LoVo (cell line): ENCODE results near the gene SCYL1.
"Not testable (repeated sequence)": the region's sequence is repeated elsewhere in the genome, so short reads cannot be mapped to it uniquely, and the experiment has no call there.

Experiments used
- DNase-seq: peaks from one replicate; pipeline ENCODE4 v3.0.0-alpha.2; 2016; ENCODE audit warnings: low spot score

The SCYL1 gene

DNA sequence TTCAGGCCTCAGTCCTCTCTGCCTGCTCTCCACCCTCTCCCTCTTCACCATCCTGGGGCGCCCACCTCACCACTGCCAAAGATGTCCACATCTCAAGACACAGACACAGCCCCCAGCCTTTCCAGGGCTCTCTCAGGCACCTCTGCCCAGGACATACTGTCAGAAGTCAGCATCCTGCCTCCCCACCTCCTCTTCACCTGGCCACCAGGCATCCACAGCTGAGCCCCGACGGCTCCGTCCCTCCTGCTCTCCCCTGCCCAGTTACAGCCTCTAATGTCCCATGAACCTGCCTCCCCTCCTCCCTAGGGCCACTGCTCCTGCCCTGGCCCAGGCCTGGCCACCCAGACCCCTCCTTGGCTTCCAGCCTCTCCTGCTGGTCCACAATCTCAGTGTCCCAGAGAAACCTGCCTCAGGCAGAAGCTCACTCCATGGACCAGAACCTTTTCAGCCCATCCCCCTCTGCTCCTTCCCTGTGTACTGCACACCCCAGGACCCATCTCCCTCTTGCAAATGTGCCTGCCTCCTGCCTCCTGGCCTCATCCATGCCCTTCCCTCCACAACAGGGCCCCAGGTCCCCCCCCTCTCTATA is 30.1 kb downstream of the SCYL1 start:
- no peak for DNase-seq

DNA sequence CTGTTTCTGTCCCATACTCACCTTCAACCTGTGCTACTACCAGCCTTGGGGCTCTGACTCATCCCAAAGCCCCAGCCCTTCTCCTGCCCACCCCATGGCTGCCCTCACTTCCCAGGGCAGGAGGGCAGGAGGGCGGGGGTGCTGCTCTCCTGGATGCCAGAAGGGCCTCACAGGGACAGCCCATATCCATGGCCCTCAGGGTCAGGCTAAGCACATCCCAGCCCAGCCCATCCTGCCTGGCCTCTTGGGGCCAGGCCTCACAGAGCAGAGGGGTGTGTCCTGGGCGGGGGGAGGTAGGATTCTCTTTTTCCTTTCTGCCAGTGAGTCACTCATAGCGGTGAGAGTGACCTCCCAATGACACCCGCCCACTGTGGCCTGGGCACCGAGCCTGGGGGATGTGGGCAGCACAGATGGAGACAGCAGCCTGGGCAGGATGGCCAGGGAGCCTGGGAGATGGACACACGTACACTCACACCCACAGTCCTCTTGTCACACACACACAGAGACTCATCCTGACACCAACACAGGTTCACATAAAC is 30.9 kb downstream of the SCYL1 start:
- peak; percentile 71 for DNase-seq

DNA sequence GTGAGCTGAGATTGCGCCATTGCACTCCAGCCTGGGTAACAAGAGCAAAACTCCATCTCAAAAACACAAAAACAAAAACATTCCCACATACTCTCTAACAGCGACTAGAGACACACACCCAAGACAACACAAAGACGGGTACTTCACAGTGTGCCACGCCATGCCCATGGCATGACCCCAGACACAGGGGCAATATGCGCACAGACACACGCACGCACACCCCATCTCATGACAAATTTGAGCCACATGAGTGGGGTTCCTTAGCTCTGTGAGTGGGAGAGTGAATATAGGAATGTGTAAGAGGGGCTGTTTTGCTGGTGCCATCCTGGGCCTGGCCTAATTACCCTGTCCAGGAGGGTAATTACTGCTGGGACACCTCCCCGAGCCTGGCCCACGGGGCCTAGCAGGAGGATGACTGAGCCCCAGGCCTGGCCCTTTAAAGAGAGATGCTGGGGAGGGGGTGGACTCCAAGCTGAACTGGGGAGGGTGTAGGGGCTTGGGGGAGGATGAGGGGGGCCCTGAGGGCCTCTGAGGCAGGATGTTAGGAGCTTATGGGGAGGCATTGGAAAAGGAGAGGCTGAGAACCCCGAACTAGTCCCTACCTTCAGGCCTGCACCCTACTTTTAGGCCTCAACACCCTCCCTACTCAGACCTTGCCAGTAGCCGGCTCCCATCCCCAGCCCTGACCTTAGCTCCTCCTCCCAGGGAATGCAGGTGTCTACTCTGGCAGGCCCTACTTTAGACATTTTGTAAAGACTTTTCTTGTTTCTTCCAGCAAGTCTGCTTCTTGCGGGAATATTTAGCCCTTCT is 31.8 kb downstream of the SCYL1 start:
- no peak for DNase-seq

DNA sequence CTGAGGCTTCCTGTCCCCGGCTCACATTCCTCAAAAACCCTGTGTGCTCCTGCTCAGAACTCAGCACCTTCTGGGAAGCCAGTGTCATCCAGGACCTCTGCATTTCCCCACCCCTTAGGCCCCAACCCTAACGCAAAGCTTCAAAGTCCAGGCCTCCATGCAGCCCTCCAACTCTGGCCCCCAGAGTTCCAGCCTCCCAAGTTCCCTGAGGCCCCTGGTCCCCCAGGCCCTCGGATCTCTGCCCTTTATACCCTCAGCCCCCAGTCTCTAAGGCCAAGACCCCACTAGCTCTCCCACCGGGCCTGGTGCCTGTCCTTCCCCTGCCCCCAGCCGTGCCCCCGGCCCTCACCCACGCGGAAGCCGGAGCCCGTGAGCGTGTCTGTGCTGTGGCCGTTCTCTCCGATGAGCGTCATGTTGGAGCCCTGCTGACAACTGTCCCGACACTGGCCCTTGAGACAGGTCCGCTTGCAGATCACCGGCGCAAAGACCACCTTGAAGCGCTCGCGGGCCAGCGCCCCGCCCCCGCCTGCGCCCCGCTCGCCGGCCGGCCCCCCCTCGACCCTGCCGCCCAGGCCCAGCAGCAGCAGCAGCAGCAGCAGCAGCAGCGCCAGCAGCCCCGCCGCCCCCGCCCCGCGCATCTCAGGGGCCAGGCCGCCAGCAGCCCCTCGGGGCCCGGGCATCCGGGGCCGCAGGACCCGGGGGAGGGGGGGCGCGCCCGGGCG is 32.6 kb downstream of the SCYL1 start:
- no peak for DNase-seq

DNA sequence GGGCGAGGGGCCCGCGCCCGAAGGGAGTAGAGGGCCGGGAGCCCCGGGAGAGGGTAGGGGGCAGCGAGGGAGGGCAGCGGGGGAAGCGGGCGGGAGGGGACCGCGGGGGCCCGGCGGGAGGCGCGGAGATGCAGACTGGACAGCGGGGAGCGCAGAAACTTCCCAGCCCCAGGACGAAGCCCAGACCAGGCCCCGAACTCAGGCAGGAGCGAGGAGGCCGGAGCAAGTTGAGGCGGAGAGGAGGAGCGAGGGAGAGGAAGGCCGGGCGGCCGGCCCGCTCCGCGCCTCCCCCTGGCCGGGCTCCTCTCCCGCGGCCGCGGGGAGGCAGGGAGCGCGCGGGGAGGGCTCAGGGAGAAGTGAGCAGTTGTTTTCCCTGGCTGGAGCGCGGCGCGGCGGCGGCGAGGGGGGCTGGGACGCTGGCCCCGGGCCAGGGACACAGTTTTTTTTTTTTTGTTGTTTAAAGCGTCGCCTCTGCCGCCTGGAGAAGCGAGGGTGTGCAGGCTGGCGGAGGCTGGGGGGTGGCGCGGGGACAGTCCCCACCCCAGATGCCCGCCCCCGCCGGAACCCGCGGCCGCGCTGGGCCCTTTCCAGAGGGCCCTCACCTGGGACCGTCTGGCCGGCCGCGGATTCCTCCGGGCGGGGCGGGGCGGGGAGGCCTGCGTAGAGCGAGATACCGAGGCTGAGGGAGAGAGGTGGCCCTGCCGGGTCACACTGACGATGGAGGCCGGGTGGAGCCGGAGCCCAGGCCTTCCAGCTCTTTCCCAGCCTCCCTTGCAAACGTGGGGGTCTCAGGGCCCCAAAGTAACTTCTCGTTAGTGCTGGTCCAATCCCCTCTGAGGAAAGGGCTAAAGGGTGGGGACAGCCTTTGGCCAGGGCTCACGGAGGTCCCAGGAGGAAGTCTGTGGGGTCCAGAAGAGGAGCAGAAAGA is 33.4 kb downstream of the SCYL1 start, which contains the start of gene LTBP3:
LTBP3 (minus strand) TSS at position 358 of the 928 bp plus-strand sequence. CDS start 400 bp downstream, outside the sequence.
- DNase-seq, result peak; percentile 50

DNA sequence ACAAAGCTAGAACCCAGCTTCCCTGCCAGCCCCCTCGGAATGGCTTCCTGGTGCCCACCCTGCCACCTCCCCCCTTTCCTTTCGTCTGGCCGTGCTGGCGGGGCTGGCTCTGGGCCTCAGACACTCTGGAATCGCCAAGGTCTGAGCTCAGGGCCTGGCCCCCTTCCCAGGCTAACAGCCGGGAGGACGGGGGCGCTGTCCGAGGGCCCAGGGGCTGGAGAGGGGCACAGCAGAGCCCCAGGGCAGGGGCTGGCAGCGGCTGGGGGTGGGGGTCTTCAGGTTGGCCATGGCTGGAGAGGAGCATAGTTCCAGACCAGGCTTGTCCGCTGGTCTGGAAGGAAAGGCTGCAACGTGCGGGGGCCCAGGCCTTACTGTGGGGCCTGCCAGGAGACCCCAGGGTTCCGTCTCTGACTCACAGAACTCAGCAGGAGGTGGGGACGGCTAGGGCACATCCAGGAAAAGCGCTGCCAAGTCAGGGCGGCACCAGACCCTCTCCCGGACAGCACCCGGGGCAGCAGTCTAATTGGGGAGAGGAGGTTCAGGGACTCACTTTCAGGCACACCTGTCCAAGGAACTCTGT is 34.1 kb downstream of the SCYL1 start:
- DNase-seq, result no peak

DNA sequence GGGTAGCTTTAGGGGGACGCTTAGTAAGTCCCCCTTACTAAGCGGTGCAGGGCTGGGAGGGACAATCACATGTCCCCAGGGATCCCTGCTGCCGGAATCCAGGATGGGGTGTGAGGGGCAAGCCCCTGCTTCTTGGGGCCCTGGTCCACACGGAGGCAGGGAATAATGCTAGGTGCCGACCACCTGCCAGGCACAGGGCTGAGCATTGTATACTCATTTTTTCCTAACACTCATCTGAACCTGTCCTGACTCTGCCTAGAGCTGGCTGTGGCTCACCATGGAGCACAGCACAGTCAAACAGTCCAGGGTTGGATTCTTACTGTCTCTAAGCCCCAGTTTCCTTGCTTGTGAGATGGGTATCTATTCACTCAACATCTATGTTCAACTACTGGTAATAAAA is 34.7 kb downstream of the SCYL1 start:
- no peak for DNase-seq

DNA sequence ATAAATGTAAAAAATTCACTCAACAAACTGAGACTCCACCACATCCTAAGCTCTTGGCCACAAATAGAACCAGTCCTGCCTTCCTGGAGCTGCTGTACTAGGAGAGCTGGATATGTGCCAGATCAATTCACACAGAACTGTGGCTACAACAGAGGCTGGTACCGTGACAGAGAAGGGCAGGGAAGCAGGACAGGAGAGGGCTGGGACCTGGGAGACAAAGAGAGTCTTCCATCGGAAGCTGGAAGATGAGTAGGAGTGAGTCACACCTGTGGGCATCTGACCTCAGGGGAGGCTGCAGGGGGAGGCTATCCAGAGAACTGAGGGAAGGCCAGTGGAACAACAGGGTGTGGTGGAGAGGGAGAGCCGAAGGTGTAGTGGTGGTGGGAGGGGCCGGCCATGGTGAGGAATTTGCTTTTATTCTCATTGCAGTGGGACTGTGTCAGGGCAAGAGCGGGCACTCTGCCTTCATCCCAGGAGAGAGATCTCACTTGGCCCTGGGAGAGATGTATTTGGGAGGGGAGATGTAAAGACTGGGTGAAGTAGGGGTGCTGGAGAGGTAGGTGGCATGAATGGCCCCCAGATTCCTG is 35.2 kb downstream of the SCYL1 start:
- peak; percentile 82 for DNase-seq

DNA sequence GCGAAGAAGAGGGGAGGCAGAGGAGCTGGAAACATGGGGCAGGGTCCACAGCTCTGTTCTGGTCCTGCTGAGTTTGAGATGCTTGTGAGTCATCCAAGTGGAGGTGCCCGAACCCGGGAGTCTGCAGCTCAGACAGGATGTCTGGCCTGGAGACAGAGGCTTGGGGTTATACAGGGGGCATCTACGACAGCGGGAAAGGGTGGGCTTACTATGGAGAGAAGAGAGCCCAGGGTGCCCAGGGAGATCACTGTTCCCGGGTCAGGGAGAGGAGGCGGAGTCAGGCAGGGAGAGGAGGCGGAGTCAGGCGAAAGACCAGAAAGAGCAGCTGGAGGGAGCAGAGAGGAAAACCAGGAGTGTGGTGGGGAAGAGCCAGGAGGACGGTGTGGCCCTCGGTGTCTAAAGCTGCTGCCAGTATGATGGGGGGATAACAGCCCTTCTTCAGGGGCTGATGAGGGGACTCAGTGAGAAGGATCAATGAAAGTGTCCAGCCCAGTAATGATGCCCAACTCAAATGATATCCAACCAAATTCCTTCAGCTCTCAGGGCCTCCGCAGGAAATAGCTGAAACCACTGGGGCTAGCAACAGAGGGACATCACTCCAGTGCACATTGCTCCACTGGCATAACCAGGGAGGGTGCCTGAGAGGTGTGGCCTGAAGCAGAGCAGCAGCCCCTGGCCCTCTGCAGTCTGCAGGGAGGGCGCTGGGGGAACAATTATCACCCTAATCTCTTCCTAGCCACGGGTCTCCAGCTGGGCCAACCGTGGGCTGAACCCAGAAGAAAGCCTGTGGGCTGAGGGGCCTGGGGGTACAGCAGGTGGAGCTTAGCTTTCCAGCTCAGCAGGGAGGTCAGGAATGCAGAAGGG is 35.9 kb downstream of the SCYL1 start:
- no peak for DNase-seq

DNA sequence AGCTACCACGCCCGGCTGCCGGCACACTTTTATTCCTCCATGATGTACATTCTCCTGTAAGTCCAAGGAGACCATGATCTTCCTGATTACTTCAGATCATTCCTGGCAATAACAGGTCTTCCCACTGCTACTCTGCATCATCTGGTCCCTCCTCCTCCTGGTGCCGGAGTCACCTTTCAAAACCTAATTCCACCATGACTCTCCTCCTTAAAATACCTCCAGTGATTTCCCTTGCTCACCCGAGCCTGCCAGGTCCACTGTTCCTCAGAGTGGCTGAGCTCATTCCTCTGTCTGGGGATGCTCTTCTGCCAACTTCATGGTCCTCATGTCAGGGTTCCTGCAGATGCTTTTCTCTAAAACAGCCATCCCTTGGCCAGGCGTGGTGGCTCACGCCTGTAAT is 37.1 kb downstream of the SCYL1 start:
- DNase-seq, result no peak

DNA sequence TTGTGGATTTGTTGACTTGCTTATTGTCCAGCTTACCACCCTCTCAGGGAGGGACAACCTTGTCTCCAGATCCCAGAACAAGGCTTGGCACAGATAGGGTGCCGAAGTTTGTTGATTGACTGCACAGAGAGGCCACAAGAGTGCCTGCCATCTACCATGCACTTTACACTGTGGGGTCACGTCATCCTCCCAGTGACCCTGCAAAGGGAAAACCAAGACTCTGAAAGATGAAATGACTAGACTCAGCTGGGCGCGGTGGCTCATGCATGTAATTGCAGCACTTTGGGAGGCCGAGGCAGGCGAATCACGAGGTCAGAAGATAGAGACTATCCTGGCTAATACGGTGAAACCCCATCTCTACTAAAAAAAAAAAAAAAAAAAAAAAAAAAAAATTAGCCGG is 37.9 kb downstream of the SCYL1 start:
- no peak for DNase-seq

DNA sequence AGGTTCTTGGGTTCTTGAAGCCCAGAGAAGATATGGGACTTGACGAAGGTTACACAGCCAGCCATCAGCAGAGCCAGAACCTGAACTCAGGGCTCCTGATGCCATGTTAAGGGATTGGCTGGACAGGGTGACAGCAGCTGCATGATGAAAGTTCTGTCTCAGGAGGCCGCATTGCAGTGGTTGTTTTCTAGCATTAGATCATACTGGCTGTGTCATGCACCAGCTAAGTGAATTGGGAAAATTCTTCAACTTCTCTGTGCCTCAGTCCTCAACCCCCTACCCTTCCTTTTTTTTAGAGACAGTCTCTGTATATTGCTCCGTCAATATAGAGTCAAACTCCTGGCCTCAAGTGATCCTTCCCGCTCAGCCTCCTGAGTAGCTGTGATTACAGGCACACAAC is 38.7 kb downstream of the SCYL1 start:
- DNase-seq, result no peak

DNA sequence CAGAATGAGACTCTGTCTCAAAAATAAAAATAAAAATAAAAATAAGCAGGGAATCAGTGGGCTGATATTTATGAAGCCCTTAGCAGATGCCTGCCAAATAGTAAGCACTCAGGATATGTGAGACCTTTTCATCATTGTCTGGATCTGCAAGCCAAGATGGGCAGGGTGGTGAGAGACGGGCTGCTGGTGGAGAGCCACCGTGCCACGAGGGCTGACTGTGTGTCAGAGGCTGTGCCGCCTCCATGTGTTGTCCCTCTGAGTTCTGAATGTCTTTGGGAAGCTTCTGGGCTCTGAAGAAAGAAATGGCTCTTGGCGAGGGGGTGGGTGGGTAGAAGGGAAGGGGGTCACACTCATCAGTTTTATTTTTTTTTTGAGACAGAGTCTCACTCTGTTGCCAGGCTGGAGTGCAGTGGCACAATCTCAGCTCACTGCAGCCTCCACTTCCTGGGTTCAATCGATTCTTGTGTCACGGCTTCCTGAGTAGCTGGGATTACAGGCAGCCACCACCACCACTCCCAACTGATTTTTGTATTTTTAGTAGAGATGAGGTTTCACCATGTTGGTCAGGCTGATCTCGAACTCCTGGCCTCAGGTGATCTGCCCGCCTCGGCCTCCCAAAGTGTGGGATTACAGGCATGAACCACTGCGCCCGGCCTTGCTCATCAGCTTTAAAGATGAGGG is 40.1 kb downstream of the SCYL1 start:
- DNase-seq, result not testable (repeated sequence)

DNA sequence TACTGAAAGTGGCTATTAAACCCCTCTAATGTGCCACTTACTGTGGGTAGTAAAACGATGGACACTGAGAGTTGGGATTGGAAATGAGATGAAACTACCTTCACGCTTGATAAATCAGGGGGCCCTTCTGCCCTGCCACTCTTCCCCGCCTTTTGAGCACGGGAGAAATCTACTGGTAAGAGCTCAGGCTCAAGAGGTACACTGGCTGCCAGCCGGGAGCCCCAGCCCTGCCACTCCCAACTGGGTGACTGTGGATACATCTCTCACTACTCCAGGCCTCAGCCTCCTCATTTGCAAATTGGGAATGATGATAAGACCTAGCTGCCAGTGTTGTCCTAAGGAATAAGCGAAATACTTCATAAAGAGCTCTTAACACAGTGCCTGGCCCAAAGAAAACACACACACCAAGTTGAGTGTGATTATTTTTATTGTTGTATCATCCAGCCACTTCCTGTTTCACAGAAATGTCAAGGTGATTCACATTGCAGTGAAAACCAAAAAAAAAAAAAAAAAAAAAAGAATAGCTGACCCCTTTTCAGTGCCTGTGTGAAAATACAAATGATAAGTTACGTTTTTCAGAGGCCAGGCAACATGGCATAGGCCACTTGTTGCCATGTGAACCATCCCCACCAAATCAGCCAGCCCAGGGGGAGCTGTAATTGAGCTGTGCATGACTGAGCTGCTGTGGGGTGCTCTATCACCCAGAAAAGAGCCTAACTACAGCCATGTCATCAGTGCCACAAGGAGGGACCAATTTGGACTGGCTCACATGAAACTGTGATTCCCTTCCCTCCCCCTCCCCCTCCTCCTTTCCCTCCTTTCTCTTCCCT is 41.0 kb downstream of the SCYL1 start:
- no peak for DNase-seq

DNA sequence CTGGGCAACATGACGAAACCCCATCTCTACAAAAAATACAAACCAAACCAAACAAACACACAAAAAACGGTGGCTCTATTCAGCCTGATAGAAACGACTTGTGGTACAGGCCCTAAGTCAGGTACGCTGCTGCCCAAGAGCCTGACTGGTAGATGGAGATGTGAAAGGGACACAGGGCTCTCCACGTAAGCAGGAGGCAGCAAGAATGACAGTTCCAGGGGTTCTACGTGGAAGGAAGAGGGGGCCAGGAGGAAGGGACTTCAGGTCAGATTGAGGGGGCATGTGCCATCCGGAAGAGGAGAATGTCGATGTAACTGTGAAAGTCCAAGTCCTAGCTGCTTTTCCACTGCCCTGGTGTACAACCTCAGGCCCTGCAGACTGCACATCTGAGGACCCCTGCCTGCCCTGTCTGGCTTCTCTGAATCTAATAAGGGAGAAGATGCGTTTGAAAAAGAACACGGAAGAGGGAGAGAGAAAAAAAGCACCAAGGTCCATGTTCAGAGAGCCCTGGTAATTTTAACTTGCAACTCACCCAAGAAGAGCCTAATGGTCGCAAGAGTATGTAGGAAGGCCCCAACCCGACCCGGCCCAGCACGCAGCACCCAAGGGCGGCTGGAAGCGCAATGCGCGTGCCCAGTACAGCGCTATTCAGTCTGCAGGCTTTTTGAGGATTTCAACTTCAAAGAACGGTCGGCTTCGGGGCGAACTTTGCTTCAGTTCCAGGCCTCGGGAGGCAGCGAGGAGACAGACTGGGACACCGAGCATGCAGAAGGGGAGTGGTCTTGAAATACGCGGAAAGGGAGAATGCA is 44.5 kb downstream of the SCYL1 start:
- DNase-seq, result no peak

DNA sequence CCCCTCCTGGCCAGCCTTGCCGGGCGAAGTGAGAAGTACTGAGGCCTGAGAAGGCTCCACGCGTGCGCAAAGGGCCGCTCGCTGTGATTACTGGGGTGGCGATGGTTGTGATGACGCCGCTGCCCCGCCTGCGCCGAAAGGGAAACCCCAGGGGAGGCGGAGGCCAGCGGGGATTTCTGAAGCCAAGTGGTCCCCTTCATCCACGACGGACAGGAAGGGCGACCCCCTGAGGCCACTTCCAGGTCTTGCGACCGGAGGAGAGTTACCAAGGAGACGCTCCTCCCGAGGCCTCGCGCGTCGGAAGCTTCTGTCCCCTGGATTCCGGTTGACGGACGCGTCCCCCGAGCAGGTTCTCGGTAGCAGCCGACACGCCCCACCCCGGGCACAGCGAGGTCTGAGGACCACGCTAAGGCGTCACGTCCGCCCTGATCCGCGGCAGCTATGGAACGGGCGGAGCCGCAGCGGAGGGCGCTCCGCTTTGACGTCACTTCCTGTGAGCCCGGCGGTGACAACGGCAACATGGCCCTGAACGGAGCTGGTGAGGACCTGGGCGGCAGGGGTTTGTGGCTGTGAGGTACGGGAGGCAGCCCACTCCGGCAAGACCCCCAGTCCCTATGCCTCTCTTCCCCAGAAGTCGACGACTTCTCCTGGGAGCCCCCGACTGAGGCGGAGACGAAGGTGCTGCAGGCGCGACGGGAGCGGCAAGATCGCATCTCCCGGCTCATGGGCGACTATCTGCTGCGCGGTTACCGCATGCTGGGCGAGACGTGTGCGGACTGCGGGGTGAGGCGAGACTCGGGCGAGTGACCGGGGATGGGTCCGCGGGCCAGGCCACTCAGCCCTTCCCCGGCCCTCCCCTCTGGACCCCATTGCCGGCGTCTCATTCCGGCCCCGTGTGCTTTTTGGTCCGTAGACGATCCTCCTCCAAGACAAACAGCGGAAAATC is 45.4 kb downstream of the SCYL1 start, which contains the start of gene ZNRD2:
ZNRD2 (plus strand) TSS at position 505 of the 946 bp plus-strand sequence; CDS start at position 520, 15 bp downstream.
- peak; percentile 95 for DNase-seq
